Astrocyte of the spinal cord (primary cell): ENCODE measurements around the gene MELK.

Source experiments
- DNase-seq: peaks from one replicate; pipeline ENCODE4 v3.0.0; 2011; ENCODE audit warnings: low read depth, low spot score
- H3K4me3 ChIP-seq: 2 replicates; pipeline ENCODE4 v1.5.1; 2011; ENCODE audit warnings: low read depth, mild to moderate bottlenecking, low read length, moderate library complexity
- in situ Hi-C: cut with HindIII; loops from 2 replicates; pipeline ENCODE4 v1.10.0; 2017; ENCODE audit warnings: low sequenced_read_pairs
- TF ChIP-seq, protein P1 (sequence below): IDR thresholded peaks from 2 replicates; pipeline ENCODE4 v1.5.1; 2012; ENCODE audit warnings: low read depth, mild to moderate bottlenecking, low read length, inconsistent platforms

Gene MELK

DNA sequence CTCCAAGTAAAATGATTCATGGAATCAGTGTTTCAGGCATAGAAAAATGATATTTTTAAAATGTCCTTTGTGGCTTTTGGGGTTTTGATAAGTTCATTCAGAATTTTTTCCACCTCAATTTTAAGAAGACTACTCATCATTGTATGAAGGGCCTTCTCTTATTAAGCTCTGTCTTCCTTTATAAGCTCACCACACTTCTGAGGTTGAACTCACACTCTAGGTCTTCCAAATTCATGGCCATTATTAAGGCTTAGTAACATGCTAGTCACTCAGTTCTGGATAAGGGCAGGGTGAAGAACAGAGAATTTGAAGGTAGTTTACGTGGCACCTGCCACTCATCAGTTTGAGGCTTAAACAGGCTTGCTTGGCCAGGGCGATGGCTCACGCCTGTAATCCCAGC, 4.2 kb downstream of the MELK start:
- H3K4me3 ChIP-seq = no peak overlapping the region
- TF ChIP-seq, protein P1, sequence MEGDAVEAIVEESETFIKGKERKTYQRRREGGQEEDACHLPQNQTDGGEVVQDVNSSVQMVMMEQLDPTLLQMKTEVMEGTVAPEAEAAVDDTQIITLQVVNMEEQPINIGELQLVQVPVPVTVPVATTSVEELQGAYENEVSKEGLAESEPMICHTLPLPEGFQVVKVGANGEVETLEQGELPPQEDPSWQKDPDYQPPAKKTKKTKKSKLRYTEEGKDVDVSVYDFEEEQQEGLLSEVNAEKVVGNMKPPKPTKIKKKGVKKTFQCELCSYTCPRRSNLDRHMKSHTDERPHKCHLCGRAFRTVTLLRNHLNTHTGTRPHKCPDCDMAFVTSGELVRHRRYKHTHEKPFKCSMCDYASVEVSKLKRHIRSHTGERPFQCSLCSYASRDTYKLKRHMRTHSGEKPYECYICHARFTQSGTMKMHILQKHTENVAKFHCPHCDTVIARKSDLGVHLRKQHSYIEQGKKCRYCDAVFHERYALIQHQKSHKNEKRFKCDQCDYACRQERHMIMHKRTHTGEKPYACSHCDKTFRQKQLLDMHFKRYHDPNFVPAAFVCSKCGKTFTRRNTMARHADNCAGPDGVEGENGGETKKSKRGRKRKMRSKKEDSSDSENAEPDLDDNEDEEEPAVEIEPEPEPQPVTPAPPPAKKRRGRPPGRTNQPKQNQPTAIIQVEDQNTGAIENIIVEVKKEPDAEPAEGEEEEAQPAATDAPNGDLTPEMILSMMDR = no peak
- in situ Hi-C loops = no loop called here
- DNase-seq = no peak

DNA sequence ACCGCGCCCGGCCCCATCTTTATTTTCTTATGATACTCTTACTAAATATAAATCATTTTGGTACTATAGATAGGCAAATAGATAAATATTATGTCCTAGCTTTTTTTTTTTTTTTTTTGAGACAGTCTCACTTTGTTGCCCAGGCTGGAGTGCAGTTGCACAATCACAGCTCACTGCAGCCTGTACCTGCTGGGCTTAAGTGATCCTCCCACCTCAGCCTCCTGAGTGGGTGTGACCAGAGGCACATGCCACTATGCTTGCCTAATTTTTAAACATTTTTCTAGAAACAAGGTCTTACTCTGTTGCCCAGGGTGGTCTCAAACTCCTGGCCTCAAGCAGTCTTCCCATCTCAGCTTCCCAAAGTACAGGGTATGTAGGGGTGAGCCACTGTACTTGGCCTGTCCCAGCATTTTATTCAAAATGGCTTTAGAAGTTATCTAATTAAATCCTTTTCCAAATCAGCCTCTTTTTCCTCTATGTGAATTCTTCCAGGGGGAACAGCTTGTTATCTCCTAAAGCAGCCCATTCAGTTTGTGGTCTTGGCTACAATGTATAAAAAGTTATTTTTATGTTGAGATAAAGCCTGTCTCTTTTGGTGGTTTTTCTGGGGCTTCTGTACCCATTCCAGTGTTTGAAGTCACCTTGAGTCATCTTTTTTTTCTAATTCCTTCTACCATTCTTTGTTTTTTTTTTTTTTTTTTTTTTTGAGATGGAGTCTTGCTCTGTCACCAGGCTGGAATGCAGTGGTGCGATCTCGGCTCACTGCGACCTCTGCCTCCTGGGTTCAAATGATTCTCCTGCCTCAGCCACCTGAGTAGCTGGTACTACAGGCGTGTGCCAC, 12.1 kb downstream of the MELK start:
- TF ChIP-seq, protein P1 = no peak
- H3K4me3 ChIP-seq = no peak overlapping the region
- in situ Hi-C loops = no loop called here
- peak; percentile 77 for DNase-seq

DNA sequence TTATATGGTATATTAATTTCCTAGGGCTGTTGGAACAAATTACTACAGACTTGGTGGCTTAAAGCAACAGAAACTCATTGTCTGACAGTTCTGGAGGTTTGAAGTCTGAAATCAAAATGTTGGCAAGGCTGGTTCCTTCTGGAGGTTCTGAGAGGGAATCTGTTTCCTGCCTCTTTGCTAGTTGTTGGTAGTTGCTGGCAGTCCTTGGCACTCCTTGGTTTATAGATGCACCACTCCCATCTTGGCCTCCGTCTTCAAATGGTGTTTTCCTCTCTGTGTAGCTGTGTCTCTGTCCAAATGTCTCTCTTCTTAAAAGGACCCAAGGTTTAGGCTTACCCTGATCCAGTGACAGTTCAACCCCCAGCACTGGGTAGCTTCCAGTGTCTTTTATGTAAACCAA, 17.5 kb downstream of the MELK start:
- TF ChIP-seq, protein P1 = no peak
- H3K4me3 ChIP-seq = no peak overlapping the region
- DNase-seq = no peak
- in situ Hi-C loops = no loop called here

DNA sequence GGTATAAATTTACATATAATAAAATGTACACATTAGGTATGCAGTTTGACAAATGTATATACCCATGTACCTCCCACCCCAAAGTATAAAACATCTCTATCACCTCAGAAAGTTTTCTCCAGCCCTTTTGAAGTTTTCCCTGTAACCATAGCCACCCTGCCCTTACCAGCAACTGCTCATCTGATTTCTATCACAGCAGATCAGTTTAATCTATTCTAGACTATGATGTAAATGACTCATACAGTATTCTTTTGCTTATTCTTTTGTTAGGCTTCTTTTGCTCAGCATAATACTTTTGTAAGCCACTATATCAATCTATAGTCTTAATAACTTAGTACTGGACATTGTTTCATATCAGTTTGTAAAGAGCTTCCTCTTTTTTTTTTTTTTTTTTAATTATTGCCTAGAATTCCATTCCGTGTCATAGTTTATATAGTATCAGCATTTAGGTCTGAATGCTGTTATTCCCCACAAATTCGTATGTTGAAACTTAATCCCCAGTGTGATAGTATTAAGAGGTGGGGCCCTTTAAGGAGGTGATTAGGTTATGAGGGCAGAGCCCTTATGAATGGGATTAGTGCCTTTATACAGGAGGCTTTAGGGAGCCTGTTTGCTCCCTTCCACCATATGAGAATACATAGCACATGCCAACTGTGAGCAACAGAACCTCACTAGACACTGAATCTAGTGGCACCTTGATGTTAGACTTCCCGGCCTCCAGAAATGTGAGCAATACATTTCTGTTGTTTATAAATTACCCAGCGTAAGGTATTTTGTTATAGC, 20.3 kb downstream of the MELK start:
- TF ChIP-seq, protein P1 = no peak
- in situ Hi-C loops = no loop called here
- no peak overlapping the region for H3K4me3 ChIP-seq
- DNase-seq = peak; percentile 12

DNA sequence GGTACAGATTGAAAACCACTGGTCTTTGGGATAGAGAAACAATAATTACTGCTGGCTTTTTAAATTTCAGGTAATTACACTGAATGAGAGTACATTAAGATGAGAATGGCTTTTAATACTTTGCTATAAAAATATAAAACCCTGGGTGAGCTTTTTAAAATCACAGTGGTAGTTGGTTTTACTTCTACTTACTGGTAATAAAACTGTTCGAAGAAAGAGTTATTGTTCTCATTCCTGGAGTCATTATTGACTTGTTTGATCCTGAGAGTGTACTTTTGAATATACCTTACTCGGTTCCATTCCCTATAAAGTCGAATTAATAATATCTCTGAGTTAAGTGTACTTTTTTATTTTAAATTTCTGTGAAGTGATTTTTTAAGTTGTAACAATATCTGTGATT, 21.5 kb downstream of the MELK start:
- in situ Hi-C loops = no loop called here

DNA sequence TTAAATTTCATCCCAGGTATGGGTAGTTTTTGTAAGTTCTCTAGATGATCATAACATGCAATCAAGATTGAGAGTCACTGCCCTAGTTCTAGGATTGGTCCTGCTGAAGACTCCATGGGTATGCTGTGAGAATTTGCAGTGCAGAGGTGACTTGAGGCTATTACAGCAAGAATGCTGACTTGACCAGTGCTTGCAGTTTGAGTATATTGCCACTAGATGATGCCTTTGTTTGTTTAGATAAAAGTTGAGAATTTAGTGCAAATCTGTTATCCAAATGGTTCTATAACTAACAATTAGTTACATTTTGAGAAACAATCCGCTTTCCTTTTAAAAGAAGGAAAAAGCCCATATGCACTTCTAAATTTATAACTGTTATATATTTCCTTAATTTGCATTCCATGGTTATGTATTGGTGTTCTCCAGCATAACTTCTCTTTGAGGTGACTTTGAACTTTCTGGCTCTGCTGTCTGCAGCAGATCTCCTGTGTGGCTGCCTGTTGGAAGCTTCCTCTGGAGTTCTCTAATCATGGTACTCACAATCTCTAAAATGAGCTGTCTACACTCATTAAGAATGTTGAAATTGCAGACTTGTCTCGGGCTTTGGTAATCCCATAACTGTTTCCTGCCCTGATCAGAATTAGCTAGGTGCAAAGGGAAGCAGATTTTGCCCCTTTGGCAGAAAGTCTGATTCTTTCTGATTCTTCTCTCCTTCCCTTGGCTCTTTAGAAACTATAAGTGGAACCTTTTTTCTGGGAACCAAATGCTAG, 24.9 kb downstream of the MELK start:
- DNase-seq = peak; percentile 65
- TF ChIP-seq, protein P1 = peak; percentile 77
- in situ Hi-C loops = no loop called here
- H3K4me3 ChIP-seq = no peak overlapping the region

More for the DNA sequence above, 21.5 kb downstream of the MELK start:
- DNase-seq = no peak
- TF ChIP-seq, protein P1 = no peak
- no peak overlapping the region for H3K4me3 ChIP-seq
